Epithelial cell of proximal tubule (primary cell): ENCODE results near the gene LRBA. TPM values are rescaled to one million over a fixed set of nuclear protein-coding genes. Genes with fewer than 3 reads are reported as not detected.

Experiments used
- DNase-seq: peaks from one replicate; pipeline ENCODE4 v3.0.0-alpha.2; 2011; ENCODE audit warnings: low read depth
- H3K4me3 ChIP-seq: 2 replicates; pipeline ENCODE4 v1.5.1; 2011; ENCODE audit warnings: low read depth, mild to moderate bottlenecking, low read length
- total RNA-seq: library from RNA; depleted of rRNA; stranded (reverse); fragments of >200 nt; gene quantifications from 2 replicates; pipeline ENCODE4 v1.2.3, GENCODE V29; 2015
- TF ChIP-seq, protein P1 (sequence below): conservative IDR thresholded peaks from 2 replicates; pipeline ENCODE4 v1.5.1; 2012; ENCODE audit warnings: low read depth, mild to moderate bottlenecking, low read length

LRBA gene
- total RNA-seq, 1 donor from 2014 or later = 58.9 TPM

DNA sequence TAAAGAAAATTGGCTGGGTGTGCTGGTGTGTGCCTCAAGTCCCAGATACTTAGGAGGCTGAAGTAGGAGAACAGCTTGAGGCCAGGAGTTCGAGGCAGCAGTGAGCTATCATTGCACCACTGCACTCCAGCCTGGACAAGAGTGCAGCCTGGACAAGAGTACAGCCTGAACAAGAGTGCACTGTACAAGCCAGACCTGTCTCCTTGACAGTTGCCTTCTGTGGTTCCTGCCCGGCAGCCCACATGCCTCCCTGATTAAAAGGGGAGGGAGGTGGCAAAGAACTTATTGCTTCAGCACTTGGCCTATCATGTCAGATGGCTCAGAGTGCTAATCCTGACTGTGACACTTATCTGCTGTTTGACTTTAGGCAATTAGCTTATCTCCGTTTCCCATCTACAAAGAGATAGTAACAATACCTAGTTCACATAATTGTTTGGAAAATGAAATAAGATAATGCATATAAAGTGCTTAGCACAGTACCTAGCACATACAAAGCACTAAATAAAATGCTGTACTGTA is 687.8 kb downstream of the LRBA start:
- no peak overlapping the region for H3K4me3 ChIP-seq
- DNase-seq = no peak
- TF ChIP-seq, protein P1, sequence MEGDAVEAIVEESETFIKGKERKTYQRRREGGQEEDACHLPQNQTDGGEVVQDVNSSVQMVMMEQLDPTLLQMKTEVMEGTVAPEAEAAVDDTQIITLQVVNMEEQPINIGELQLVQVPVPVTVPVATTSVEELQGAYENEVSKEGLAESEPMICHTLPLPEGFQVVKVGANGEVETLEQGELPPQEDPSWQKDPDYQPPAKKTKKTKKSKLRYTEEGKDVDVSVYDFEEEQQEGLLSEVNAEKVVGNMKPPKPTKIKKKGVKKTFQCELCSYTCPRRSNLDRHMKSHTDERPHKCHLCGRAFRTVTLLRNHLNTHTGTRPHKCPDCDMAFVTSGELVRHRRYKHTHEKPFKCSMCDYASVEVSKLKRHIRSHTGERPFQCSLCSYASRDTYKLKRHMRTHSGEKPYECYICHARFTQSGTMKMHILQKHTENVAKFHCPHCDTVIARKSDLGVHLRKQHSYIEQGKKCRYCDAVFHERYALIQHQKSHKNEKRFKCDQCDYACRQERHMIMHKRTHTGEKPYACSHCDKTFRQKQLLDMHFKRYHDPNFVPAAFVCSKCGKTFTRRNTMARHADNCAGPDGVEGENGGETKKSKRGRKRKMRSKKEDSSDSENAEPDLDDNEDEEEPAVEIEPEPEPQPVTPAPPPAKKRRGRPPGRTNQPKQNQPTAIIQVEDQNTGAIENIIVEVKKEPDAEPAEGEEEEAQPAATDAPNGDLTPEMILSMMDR = no peak

DNA sequence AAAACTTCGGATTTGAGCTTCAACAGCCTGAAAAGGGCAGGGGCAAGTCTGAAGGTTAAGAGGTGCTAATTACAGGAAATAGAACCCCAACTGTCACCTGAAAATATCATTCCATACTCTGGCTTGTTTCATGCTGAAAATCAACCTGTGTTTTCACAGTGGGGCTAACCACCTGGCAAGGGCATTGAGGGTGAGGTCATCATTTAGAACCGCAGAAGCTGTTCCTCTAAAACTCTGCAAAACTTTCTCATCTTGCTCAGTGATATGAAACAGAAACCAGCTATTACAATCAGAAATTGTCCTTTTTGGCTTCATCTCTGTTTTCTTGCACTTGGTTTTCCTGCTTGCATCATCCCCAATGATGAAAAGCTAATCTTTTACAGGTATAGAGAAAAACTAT is 689.2 kb downstream of the LRBA start:
- no peak overlapping the region for H3K4me3 ChIP-seq
- DNase-seq = no peak
- TF ChIP-seq, protein P1 = no peak

DNA sequence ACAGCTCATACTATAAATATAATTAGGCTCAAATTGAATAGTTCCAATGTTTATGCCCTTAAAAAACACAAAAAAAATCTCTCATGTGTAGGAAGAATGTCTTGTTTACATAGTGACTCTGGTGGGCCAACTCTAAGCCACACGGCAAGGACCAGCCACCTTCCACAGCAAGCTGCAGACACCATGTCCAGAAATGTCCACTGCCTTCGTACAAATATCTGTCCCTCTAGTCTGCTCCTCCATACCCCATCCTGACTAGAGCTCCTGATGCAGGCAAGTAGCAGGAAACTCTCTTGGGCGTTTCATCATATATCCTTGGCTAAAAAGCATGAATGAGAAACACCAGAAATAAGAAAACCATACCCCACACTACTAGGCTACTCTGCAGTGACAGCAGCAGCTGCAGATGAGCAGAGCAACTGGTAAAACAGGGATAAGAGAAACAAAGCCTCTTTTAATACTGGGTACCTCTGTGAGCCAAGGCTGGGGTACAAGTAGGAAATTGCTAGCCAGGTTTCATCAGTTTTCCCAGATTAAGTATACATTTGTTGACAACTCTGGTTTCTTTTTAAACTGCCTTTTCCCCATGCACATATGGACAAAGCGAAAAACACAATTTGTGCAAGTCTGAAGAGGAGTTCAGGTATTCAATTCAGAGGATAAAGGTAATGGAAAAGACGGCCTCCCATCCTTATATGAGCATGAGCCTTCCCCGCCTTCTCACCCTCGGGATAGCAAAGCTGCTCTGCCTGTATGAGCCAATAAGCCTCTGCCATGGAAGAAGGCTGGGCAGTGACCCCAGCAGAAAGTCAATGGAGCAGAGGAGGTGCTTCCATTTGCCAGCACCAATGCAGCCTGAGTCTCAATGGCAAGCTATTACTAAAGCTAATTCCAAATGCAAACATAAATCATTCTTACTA is 691.4 kb downstream of the LRBA start:
- H3K4me3 ChIP-seq = no peak overlapping the region
- TF ChIP-seq, protein P1 = no peak
- DNase-seq = no peak

DNA sequence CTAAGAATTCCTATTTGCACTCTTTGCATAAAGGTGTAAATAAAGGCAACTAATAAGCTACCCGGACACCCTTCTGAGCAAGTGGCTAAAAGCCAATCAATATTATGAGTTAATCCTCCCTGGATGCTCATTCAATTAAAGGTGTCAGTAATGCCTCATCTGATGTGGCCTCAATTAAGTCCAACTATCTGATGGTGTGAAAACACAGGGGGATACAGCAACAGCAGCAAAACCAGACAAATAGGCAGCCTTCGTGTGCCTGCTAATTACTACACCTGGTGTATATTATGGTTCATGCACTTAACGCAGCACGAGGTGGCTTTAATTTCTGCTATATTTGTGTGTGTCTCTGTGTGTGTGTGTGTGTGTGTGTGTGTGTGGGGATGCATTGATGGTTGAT is 692.4 kb downstream of the LRBA start:
- no peak overlapping the region for H3K4me3 ChIP-seq
- TF ChIP-seq, protein P1 = no peak
- DNase-seq = no peak

DNA sequence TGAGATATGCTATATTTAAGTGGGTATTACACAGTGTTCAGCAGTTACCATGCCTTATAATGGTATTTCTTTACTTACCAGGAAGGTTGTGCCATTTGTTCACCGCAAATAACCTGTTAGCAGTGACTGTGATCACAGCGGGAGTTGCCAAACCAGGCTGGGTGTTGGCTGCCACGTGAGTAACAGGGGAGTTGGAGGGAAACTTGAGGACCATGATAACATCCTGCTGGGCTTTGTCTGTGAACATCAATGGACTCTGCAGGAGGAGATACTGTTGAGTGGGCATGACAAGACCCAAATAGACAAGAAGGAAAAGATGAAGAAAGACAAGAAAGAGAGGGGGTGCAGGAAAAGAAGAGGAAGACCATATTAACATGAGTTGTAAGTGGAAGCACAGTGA is 694.0 kb downstream of the LRBA start:
- no peak overlapping the region for H3K4me3 ChIP-seq
- DNase-seq = no peak
- TF ChIP-seq, protein P1 = no peak

DNA sequence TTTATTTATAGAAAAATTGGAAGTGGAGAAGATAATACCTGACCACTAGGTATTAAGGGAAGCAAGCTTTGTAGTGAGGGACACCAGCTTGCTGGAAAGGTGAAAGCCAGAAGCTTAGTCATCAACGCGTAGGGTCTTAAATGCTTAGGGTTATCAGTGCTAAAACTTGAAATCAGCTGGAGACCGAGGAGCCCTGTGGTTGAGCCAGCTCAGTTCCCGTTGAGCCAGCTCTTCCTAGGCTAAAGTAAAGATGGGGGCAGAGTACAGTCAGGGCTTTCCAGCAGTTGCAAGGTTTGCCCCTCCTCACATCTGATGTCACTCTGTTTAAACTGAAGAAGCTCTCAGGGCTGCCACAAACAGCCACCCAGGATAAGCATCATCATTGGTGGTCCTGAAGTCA is 696.1 kb downstream of the LRBA start:
- H3K4me3 ChIP-seq = no peak overlapping the region
- TF ChIP-seq, protein P1 = no peak
- DNase-seq = no peak
